SKM-1 (cell line): ENCODE data around the gene ANXA6.

Experiments used
- DNase-seq: peaks from one replicate; lab custom pipeline; 2025; ENCODE audit not compliant: unreplicated experiment; lab: John Stamatoyannopoulos, UW

Gene ANXA6

DNA sequence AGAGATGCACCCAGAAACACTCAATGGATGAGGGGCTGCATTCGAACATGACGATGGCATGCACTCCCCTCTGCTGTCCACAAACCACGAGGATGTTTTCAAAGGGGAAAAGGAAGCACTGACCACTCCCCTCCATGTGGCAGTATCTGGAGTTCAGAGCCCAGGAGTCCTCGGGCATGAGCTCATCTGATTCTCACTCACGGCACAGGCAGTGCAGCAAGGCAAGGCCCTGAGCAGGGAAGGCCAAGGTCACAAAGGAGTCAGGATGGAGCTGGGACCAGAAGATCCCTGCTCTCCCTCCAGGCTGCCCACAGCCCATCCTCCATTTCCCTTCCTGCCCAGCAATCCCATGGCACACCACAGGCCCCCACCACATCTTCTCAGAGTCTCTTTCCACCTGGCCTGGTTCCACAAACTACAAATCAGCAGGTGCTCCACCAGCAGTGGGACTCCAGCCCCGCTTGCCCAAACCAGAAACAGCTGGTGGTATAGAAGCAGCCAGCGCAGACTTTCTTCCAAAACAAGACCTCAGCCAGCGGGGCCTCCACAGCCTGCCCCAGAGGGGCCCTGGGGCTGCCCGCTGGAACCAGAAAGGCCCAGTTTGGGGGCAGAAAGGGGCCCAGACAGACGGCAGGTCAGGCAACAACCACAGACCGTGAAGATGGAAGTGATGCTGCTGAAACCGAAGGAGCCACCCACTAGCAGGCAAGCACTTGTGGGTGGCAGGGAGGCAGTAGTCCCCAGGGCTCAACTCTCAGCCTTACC lies 89.0 kb downstream of the ANXA6 start:
- no peak for DNase-seq

DNA sequence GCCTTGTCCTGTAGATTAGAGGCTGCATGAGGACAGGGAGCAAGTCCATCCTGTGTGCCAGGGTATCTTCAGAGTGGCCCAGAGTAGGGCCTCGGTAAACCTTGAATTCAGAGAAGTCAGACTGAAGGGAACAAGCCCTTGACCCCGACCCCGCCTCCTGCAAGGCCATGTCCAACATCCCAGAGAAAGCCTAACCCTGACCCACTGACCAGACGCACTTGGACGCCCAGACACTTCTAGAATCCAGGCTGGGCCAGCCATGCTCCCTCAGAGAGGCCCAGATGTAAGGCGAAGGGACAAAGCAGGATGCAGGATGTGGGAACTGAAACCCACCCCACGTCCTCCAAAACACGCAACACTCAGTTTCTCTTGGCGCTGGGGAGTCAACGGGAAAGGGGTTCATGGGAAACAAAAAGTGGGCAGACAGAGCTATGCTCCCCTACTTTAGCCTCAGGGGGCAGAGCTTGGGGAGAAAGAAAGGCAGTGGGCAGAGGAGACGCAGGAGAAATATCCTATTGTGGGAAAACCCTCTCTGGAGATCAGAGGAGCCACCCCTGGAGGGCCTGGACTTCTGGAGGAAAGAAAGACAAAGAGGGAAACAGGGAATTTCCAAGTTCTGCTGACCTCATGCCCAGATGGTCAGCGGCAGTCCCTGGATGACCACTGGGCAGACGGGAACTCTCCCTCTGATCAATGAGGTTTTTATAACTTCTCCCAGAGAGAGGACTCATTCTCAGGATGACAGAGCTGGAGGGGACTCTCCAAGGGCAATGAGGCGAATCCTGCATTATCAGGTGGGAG lies 89.7 kb downstream of the ANXA6 start:
- DNase-seq = no peak

DNA sequence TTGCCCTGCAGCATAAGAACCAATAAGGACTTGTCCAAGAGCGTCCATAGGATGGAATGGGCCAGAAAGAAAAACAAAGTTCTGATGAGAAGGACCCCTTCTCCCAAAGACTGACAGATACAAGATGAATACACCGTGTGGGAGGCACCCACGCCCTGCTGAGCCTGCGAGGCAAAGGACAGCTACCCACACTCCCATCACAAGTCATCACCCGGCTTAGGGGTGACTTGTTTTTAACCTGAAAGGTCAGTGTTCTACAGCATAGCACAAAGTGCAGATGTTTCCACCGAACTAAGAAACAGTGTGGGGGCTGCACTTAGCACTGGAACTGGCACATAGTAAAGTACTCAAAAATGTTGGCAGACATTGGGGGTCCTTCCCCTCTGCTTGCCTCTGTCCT lies 90.7 kb downstream of the ANXA6 start:
- DNase-seq = no peak

DNA sequence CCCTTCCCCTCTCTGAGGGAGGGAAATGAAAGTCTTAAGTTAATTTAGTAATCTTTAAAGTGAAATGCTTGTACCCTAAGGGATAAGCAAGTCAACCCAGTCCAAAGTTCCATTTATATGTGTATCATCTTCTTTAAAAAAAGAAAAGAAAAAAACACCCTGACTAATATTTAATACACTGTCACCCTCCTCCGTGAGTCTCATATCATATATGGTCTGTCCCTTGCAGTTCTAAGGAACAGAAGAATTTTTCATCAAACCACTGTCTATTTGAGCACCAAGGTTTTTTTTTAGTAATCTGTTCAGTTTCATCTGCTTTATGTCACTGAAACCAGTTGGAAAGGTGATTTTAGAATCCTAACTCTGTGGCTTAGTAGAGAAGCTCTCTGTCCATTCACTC lies 92.0 kb downstream of the ANXA6 start:
- DNase-seq = no peak

DNA sequence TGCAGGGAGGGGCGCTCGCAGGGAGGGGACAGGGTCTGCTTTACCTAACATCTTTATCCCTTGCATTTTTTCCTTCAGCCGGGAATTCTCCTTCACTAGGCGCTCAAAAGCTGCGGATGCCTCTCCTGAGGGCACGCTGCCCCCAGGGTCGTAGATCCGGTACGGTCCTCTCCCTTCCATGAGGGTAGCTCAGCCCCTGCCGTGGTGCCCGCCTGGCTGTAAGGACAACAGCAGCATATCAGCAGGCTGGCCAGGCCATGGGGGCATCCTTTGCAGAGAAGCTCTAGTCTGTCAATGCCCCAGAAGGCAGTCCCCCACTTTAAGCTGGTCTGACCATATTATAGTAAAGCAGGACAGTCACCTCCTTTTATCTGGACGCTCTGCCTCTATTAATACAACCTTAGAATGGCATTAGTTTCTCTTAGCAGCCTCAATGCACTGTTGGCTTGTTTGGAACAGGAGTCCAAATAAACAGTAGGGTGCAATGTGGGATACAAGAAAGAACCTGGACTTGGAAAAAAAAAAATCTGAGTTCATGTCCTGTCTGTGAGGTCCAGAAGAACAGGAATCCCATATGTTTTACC lies 92.6 kb downstream of the ANXA6 start:
- no peak for DNase-seq

DNA sequence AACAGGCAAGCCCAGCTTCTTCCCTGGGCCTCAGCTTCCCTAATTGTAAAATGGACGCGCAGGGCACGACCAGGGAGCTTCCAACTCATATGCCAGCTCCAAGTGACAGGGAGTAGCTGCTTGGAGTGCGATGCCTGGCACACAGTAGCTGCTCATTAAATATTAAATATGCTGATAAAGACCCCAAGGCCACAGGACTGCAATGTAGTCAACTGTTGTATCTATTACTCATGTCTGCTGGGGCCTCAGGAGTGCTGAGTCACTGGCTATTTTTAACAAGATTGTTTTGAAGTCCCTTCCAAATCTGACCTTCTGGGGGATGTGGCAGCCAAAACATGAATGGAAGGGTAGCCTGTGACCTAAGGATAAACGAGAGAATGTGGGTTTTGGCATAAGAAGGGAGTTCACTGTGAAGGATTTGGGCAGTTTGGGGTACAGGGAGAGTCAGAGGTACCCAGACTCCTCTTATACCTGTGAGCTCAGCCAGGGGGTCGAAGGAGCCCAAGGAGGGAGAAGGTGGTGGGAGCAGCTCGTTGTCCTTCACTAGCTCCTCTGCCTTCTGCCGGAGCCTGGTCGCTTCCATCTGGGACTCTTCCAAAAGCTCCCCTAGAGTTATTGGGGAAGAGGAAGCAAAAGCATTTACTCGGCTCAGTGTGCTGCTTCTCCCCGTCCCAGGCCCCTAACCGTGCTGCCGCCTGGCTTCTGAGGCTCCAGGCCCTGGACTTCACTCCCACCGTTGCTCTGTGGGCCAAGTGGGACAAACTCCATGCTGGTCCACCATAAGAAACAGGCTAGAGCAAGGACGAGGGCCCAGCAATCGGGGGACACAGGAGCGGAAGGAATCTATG lies 94.2 kb downstream of the ANXA6 start:
- DNase-seq = no peak

DNA sequence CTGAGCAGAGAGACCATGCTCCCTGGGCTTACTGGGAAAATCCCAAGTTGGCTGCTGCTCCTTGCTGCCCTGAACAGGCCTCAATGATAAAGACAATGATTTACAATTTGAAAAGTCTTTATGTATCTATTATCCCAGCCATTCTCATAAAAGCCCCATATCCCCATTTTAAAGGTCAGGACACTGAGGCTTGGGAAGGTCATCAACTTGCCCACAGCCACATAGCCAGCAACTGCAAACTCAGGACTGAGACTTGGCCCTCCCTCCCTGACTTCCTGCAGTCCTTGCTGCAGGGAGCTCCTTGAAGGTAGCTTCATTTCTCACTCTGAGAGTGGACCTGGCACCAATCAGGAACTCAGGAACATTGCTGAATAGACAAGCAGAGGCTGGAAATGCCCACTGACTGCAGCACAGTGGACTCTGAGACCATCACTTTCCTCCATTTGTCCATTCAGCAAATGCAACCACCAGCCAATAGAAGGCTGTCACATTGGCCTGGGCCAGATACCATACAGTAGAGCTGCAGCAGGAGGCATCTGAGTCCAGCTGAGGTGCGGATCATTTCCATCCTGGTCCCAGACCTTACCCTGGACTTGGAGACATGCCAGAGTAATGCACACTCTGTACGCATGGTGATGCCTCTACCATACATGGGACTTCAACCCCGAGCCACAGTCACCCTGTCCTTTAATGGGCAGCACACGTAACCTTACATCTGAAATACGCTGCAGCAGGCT lies 95.0 kb downstream of the ANXA6 start:
- no peak for DNase-seq

DNA sequence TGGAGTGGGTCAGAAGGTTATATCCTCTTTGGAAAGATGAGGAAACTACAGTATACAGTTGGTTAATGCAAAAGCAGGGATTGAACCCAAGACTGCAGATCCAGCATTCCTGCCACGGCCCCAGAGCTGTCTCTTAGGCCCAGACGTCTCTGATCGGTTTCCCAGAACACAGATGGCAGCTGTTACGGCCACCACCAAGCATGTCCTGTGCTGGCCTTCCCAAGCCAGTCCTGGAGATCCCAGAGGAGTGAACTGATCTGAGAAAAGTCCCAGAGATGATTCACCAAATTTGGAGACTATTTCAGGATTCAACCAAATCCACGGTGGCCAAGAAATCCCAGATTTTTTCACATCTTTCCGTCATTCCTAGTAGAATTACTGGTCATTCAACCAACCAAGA lies 96.8 kb downstream of the ANXA6 start:
- no peak for DNase-seq

DNA sequence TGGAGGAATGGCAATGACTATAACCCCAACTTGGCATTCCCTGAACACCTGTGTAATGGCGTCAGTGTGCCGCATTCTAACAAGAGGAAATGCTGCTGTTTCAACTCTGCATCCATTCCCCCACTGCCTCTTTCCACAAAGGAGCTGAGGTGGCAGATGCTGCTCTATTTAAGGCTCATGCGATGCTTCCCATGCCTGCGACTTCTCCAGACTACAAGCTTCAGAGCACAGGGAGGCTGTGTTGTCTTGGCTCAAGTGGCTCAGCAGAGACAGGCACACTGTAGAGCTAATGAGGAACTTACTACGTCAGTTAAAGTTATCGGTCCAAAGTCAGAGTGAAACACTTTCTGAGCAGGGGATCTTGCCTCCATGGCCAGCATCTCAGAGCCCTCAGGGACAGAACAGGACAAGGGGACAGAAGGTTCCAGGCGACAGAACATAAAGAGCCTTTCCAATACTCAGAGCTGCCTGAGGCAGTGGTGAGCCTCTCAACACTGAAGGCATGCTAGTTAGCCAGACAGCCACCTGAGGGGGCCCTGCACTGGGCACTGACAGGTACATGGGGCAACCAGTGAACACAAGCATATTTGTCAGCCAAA lies 98.6 kb downstream of the ANXA6 start:
- DNase-seq = no peak

DNA sequence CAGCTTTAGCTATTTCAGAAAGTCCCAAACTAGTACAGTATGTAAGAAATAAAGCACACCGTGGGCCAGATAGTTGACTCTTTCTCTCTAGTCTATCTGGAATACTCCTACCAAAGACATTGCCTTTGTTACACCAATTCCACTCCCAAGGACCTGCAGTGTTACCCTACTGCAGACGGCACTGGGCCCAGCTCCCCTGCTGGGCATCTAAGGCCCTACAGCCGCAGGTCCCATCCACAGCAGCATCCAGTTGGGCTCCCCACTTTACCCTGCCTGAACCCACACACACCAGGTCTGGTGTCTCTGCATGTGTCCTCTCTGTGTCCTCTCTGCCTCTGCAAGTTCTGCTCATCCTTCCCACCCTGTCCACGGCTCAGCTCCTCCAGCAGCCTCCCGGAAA lies 99.3 kb downstream of the ANXA6 start:
- no peak for DNase-seq

DNA sequence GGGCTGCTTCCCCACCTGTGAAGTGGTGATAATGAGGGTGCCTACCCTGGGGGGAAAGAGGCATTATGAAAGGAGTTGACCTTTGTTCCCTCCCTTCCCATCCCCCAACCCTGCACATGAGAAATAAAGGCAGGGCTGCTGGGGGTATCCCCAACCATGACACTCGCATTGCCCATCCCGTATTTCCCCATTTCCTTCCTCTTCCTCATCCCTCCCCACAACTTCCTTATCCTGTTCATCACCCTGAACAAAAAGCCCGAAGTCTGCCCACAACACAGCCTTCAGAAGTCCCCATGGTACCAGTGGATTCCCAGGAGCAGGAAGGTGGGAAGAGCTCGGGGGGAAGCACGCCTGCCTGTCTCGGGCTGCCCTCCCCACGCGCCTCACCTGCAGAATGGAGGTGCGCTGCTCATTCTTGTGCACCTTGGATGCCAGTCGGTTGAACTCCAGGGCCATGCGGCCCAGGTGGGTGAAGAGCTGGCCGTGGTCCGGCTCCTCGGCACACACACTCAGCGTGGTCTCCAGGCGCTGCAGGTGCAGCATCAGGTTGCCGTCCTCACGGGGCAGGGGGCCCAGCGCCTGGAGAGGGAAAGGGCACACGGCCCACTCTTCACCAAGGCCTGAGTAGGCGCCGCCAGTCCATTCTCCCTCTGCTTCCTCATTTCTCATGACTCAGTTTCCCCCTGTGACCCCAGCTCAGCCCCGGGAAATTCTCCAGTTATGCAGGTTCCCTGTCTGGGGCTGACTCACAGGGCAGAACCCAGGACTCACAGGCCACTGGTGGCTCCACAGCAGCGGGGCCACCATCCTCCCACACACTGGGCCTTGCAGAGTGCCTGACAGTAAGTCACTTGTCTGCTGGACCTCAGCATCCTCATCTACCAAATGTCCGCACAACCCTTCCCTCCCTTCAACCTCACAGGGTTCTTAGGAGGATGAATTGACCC lies 100.9 kb downstream of the ANXA6 start:
- peak; percentile 22 for DNase-seq

DNA sequence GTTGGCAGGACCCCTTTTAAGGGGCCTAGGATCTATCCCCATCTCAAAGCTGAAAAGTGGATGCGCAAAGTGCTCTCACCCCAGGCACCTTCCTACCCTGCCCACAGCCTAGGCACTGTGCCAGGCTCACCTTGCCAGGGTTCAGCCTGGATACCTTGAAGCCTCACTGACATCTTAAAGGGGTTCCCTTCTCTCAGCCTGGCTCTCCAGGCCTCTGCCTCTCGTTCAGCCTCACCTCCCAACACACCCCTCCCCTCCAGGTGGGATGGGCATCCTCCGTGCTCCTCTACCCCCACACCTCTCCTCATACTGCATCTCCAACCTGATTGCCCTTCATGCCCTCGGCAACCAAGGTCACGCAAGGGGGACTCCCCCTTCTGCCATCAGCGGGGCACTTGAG lies 102.2 kb downstream of the ANXA6 start:
- no peak for DNase-seq

DNA sequence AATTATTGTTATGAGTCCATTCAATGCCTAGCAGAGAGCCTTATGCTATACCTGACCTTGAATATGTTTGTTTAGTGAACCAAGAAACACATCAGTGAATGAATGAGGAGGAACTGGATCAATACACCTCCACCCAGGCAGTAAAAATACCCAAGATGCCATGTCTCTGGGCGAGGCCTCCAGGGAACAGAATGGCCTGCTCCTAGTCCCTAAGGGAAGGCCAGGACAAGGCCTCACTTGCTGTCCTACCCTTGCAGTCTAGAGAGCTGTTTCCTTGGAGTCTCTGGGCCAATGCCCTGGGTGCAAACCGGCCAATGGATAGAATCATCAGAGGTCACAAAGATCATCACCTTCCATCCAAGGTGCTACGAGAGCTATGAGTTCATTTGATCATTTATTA lies 102.9 kb downstream of the ANXA6 start:
- DNase-seq = no peak

DNA sequence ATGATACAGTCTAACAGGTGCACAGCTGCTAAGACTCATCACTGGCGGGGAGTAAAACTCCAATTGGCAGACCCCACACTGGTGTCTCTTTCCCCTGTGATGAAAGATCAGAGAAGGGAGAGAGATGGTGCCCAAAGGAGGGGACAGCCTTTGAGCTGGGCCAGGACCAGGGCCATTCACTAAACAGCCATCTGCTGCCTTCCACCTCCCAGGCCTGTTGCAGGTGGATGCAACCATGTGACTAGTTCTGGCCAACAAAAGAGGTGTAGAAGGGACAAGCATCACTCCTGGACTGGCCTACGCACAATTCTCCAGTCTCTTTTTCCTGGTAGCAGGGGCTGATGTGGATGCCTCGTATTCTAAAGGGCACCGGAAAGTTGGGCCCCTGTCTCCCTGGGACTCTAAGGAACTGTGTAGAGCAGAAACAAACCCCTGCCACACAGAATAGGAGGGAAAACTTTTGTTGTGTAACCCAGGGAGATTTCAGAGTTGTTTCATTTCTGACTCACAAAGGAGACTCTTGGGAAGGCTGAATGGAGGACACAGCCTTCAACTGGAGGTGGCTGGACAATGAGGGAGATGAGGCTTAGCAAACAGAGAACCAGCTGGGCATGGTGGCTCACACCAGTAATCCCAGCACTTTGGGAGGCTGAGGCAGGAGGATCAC lies 103.7 kb downstream of the ANXA6 start:
- no peak for DNase-seq

DNA sequence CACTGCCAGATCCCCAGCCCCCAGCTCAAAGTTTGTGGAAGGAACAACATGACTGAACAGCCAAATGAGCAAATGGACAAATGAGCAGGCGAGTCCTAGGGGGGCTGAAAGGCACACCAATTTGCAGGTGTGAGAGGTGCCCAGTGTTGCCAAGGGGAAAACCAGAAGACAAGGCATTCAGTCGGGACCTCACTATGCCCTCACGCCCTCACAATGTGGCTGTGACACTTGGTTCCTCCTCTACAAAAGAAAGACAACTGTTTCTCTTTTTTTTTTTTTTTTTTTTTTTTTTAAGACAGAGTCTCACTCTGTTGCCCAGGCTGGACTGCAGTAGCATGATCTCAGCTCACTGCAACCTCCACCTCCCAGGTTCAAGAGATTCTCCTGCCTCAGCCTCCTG lies 104.7 kb downstream of the ANXA6 start:
- DNase-seq = peak; percentile 20

DNA sequence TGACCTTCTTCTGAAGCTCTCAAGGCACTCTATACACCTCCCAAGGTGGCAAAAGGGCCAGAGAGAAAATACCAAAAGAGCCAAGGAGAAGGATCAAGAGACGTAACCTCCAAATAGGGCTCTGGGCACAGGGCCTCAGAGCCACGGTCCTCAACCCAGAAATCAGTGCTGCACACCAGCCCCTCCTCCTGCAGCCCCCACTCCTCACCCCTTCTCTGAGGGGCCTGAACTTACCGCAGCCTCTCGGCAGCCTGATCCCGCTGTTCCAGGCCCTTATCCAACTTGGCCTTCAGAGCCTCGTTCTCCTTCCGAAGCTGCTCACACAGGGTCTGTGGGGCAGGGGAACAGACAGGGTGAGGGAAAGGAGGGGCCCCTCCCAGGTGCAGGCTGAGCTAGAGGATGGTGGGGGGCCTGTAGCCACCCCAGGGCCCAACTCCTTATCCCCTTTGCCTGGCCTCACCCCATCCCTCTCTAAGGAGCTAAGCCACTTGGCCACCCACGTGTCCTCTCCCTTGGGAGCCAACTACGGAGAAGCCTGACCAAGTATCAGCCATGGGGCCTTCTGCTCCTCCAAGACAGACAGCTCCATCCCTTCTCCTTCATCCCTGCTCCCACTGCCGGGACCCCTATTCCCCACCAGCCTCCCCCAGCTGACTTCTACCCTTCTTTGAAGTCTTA lies 105.5 kb downstream of the ANXA6 start:
- DNase-seq = no peak

DNA sequence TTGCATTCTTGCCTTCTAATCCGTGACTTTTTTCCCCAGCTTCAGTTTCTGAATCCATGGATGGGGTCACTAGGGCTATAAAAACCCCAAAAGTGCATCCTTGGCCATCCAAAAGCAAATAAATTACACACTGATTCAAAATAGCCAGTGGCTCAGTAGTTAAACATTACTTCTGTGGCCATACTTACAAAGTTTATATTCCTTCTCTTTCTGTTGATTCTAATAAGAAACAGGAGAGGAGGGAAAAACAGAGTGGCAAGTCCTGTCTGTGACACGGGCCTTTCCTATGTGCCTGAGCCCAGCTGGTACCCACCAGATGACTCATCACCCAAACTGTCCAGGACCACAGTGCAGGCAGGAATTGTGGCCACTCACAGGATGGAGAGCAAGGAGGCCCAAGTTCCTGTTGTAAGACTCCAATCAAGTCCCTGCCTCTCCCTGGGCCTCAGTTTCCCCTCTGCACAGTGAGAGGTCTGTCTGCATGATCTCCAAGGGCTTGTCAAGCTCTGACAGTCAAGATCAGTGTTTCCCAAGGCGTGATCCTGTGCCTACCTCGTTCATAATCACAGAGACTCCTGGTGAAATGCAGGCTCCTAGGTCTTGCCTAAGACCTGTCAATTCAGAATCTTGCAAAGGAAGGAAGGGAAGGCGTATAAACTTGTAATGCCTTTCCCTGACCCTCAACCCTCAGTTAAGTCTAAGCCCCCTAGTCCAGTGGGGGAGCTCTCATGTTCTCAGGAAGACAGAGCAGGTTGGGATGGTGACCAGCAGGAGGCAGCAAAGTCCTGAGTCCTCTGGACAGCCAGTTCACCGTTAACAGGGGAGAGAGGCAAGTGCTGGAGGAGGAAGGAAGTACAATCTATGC lies 106.3 kb downstream of the ANXA6 start:
- peak; percentile 88 for DNase-seq
